ENCODE results near the gene PLA2G15.

Gene PLA2G15

GRCh38 chr16:68272507-68273209 lies 27.5 kb downstream of the PLA2G15 start:
- peak overlapping the region in 10 of 21 experiments; percentile 0 to 84 (median 60) for H3K27ac ChIP-seq

DNA sequence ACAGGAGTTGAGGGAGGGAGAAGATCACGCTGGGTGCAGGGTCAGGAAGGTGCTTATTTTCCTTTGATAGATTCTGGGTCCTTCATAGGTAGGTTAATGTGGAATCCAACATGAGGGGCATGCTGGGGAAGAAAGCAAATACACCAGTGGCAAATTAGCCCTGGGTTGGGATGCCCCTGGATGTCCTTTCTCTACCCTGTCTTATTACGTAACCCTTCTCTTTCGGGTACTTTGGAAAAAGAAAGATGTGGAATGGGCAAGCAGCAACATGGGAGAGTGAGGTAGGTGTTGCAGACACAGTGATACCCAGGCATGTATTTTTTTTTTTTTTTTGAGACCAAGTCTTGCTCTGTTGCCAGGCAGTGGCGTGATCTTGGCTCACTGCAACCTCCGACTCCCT lies 28.3 kb downstream of the PLA2G15 start:
- peak overlapping the region in 9 of 21 experiments; percentile 0 to 84 (median 63) for H3K27ac ChIP-seq
- H3K4me3 ChIP-seq = no peak overlapping the region

More at GRCh38 chr16:68272507-68273209, 27.5 kb downstream of the PLA2G15 start:
- no peak overlapping the region for H3K4me3 ChIP-seq

- Histone ChIP-seq H3K4me3 (no peak overlapping the region), H3K27ac (peak overlapping the region in 9 of 21 experiments; percentile 14 to 84 (median 63))
These were observed 28.7 kb downstream of the PLA2G15 start for GRCh38 chr16:68273896-68274295.

GRCh38 chr16:68274441-68274840 lies 29.3 kb downstream of the PLA2G15 start:
- Histone ChIP-seq H3K4me3 (no peak overlapping the region), H3K27ac (peak overlapping the region in 11 of 21 experiments; percentile 6 to 84 (median 62))

DNA sequence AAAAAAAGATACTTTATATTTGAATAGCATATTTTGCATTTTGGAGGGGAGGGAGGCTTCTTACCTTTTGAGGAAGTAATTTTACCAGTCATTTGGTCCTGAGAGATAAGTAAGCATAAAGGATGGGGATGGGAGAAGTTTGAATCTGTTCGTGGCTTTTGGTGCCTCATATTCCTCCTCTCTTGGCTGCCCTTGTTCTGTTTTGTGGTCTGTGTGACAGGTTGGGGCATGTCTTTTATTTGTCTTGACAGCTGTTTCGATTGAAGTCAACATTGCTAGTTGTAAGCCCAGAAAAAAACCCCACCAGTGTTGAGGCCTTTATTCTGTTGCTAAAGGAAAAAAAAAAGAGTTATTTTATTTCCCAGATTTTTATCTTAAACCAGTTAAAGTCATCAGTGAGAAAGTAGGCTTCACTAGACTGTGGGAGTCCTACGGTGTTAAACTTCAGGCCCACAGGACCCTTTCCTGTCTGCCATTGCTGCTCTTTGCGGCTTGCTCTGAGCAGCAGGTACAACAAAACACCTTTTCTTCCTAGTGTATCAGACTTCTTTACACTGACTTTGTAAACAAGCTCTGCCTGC lies 30.5 kb downstream of the PLA2G15 start:
- H3K27ac ChIP-seq = peak overlapping the region in 15 of 21 experiments; percentile 18 to 84 (median 64)
- H3K4me3 ChIP-seq = no peak overlapping the region

DNA sequence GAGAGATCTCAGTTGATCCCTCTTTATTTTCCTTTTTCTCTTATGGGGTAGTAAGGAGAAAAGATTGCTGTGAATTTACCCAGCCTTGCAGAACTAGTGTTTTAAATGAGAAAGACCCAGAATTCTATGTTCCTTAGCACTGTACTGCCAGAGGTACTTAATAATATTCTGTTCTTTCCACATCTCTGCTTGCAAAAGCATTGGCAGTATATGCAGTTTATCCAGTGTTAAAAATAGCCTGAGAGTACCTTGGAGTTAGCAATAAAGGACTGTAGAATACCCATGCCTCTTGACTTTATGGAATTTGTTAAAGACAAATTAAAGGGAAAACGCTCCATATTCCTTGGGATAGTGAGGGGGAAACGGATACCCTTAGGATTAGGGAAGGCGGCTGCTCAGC lies 31.1 kb downstream of the PLA2G15 start:
- Histone ChIP-seq H3K27ac (peak overlapping the region in 16 of 21 experiments; percentile 7 to 84 (median 64)), H3K4me3 (no peak overlapping the region)

- Histone ChIP-seq H3K4me3 (no peak overlapping the region), H3K27ac (peak overlapping the region in 4 of 21 experiments; percentile 2 to 34 (median 15))
These were observed 34.8 kb downstream of the PLA2G15 start for GRCh38 chr16:68279726-68280558.

DNA sequence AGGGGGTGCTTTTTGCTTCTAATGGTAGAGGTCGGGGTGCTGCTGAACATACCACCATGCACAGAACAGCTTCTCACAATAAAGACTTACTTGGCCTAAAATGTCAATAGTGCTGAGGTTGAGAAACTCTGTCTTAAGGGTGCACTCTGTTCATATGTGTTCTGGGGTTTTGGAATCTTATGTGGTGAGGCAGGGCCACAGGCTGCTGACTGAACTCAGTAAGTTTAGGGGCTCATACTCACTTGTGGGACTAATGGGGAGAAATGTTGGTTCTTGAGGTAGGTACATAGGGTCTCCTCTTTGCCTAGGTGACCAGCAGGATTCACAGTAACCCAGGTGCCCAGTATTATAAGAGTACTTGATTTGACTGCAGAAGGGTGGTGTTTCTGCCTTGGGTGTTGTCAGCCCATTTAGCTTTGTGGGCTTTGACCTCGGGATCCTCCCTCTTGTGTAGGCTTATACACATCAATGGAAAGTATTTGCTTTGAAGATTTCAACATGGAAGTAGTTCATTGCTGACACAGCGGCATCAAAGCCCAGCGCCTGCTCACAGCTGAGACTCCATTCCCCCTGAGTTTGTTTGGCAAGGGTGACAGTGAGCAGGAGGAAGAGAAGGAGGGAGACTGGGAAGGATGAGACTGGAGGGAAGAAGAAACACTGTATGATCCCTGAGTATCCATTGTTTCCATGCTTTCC lies 36.3 kb downstream of the PLA2G15 start:
- peak overlapping the region in 15 of 21 experiments; percentile 4 to 87 (median 37) for H3K27ac ChIP-seq

DNA sequence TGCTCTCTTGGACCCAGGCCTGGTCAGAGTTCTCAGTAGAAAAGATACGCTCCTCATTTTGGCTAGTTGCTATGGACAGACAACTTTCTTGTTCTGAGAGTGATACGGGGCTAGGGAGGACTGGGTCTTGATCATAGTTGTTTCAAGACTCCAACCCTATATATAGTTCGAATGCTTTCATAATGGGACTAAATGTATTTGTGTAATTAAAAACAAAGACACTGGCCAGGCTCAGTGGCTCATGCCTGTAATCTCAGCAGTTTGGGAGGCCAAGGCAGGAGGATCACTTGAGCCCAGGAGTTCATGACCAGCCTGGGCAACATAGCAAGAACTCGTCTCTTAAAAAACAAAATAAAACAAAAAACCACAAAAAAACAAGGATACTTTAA lies 36.9 kb downstream of the PLA2G15 start:
- H3K27ac ChIP-seq = peak overlapping the region in 15 of 21 experiments; percentile 8 to 87 (median 64)

More for the DNA sequence above, 36.3 kb downstream of the PLA2G15 start:
- H3K4me3 ChIP-seq = no peak overlapping the region

GRCh38 chr16:68283346-68283745 lies 38.2 kb downstream of the PLA2G15 start:
- H3K4me3 ChIP-seq = no peak overlapping the region
- H3K27ac ChIP-seq = peak overlapping the region in 20 of 21 experiments; percentile 3 to 87 (median 65)

More for the DNA sequence above, 36.9 kb downstream of the PLA2G15 start:
- H3K4me3 ChIP-seq = no peak overlapping the region

- Histone ChIP-seq H3K4me3 (no peak overlapping the region), H3K27ac (peak overlapping the region in 20 of 21 experiments; percentile 18 to 87 (median 65))
These were observed 38.8 kb downstream of the PLA2G15 start for GRCh38 chr16:68283801-68284598.

GRCh38 chr16:68284847-68285246 lies 39.7 kb downstream of the PLA2G15 start:
- H3K27ac ChIP-seq = peak overlapping the region in 20 of 21 experiments; percentile 7 to 87 (median 66)
- no peak overlapping the region for H3K4me3 ChIP-seq

DNA sequence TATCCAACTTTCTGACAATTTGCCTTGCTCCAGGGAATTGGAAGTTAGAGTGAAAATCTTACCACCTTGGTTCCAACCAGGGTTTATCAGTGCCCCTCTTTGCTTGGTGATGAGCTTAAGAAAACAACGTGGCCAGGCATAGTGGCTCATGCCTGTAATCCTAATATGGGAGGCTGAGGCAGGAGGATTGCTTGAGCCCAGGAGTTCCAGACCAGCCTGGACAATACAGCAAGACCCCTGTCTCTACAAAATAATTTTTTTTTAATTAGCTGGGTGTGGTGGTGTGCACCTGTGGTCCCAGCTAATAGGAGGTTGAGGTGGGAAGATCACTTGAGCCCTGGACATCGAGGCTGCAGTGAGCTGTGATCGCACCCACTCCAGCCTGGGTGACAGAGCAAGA lies 40.5 kb downstream of the PLA2G15 start:
- Histone ChIP-seq H3K4me3 (no peak overlapping the region), H3K27ac (peak overlapping the region in 20 of 21 experiments; percentile 7 to 87 (median 66))

DNA sequence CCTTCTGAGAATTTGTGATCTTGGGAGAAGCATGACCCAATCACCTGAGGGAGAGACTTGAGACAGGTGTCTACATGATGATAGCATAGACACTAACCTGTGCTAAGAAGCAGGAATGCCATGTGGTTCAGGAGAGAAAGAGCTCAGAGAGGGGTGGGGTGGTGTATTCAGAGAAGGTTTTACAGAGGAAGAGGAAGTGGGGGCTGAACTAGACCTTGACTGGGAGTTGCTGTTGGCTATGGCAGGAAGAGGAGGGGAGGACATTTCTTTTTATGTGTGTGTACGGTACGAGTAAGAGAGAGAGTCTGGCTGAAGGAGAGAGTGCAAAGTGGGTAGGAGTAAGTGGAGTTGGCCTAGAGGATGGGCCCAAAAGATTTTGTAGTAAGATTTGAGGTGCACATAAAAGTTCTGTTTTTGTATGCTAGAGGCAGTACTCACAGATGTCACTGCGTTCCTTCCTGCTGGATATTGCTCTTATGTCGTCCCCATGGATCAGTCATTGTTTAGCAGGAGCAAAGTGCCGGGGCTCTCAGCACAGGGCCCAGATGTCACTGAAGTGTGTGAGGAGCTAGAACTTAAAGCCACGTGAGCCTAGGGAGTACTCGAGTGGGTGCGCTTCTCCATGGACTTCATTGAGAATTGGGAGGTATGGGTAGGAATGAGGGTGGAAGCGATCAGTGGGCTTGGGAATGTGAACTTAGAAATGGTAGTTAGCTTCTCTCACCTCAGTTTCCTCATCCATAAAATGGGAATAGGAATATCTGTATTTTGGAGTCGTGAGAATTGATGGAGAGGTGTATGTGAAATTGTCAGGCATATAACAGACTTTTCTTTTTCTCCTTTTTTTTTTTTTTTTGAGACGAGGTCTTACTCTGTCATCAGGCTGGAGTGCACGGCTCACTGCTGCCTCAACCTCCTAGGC lies 41.2 kb downstream of the PLA2G15 start:
- no peak overlapping the region for H3K4me3 ChIP-seq
- H3K27ac ChIP-seq = peak overlapping the region in 17 of 21 experiments; percentile 9 to 87 (median 70)

DNA sequence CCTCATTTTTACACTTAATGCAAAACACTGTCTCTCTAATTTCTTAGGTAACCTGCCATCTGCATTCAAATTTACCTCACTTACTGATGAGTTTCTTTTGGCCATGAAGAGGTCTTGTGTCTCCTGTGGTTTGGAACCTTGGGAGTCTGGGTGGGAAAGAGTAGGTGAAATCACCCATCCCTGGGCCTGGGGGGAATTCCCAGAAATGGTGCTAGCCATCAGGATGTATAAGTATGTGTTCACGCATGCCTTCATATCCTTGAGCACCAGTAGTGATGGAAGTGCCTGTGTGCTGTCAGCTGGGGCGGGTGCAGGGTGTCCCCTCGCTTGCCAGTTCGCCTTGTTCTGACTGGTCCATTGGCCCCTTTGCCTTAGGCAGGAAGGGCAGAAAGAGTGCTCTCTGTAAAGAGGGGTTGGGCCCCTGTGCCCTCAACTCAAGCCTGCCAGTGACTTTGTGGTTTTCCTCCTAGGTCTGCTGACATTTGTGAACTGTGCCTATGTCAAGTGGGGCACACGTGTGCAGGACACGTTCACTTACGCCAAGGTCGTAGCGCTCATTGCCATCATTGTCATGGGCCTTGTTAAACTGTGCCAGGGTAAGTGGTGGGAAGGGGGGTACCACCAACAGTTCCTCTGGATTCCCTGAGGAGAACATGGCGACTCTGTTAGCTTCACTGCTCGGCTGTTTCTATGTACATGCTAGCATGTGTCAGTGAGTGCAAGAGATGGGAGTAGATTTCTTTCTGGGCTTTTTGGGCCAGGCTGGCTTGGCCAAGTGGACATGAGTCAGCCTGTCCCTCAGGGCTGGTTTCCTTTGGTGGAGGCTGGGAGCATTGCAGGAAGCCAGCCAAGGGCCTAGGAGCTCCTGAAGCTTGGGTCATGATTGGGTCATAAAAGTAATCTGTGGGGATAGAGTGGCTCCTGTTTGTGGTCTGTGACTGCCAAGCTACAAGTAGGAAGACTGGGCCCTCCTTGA lies 42.4 kb downstream of the PLA2G15 start:
- no peak overlapping the region for H3K4me3 ChIP-seq
- H3K27ac ChIP-seq = peak overlapping the region in 20 of 21 experiments; percentile 7 to 87 (median 63)

- peak overlapping the region in 18 of 21 experiments; percentile 7 to 87 (median 70) for H3K27ac ChIP-seq
- H3K4me3 ChIP-seq = no peak overlapping the region
These were observed 43.1 kb downstream of the PLA2G15 start for GRCh38 chr16:68288252-68288650.
